ENCODE results near the gene SLC5A11. TPM values are rescaled to one million over a fixed set of nuclear protein-coding genes. Genes with fewer than 3 reads are reported as not detected.

SLC5A11 gene
- total RNA-seq, 1 experiment from 2014 or later, result 0.47 TPM

GRCh38 chr16:24954137-24954536 lies 108.4 kb downstream of the SLC5A11 start:
- Histone ChIP-seq H3K27me3 (ENCODE audit: insufficient read depth, low read length) (no peaks in the 10 kb centered on the region), H4K20me1 (ENCODE audit: insufficient read depth) (no peaks in the 10 kb centered on the region), H3K4me1 (ENCODE audit: control insufficient read depth in 1 of 2, insufficient read depth in 2 of 2, low read length in 2 of 2) (no peaks in the 10 kb centered on the region), H3K79me2 (ENCODE audit: insufficient read depth, low read length) (no peaks in the 10 kb centered on the region), H3K9me2 (ENCODE audit: insufficient read depth) (no peaks in the 10 kb centered on the region), H3K36me3 (ENCODE audit: control insufficient read depth in 1 of 2, insufficient read depth in 2 of 2, low read length in 2 of 2) (peaks cover 16 to 24% of the 10 kb centered on the region in 2 experiments; a peak in 3 of 4 replicates), H3K9me3 (ENCODE audit: control insufficient read depth in 1 of 2, insufficient read depth in 1 of 2, low read depth in 1 of 2, low read length in 2 of 2) (no peaks in the 10 kb centered on the region), H3K27ac (ENCODE audit: low read depth, low read length) (no peak overlapping the region), H3K4me2 (ENCODE audit: low read length) (no peak overlapping the region), H3K9ac (ENCODE audit: low read length) (no peak overlapping the region), H2AFZ (ENCODE audit: low read depth, low read length, poor library complexity, severe bottlenecking) (no peak overlapping the region), H3K4me3 (replicated peaks in 1 of 2; ENCODE audit: low read depth in 1 of 2, low read length in 2 of 2) (no peak overlapping the region)
- no peak for TF ChIP-seq ATF3 (IDR thresholded peaks at IDR 0.05)
- TF ChIP-seq POLR2A (IDR thresholded peaks at IDR 0.05; ENCODE audit: borderline replicate concordance, extremely low read depth, insufficient read depth, insufficient read length), result no peak
- no peak for TF ChIP-seq POLR2AphosphoS5 (IDR thresholded peaks at IDR 0.05; ENCODE audit: low read depth, low read length)
- no peak for TF ChIP-seq ZNF274 (IDR thresholded peaks at IDR 0.05; ENCODE audit: low read depth, low read length)
- no peak for TF ChIP-seq EZH2 (IDR thresholded peaks at IDR 0.05)
- no peak for TF ChIP-seq FOSL1 (IDR thresholded peaks at IDR 0.05; ENCODE audit: low read depth)
- TF ChIP-seq RAD21 (IDR thresholded peaks at IDR 0.05; ENCODE audit: low read depth), result no peak
- no peak for TF ChIP-seq YY1 (IDR thresholded peaks at IDR 0.05; ENCODE audit: extremely low read depth, insufficient replicate concordance, low read depth, low read length)
- no peak for TF ChIP-seq JUND (IDR thresholded peaks at IDR 0.05)
- BruUV-seq (replicated peaks), result no TSS peak
- POLR2A ChIA-PET, result no interaction called here
- intact Hi-C loops (cut with micrococcal nuclease), result no loop called here
- RAD21 ChIA-PET (ENCODE audit: low non-redundant PET in 1 of 2, low total read pairs in 2 of 2, uncharacterized antibody in 2 of 2, unreplicated experiment in 2 of 2), result no interaction called here
- DNase-seq (ENCODE audit: low read depth, low spot score), result no peak
- ATAC-seq, result no peak
- CTCF ChIA-PET, result interaction anchor here (1.6 kb wide), 1 partner anchor 48 kb away, joined by 3 read pairs; no protein-coding TSS in a partner anchor

DNA sequence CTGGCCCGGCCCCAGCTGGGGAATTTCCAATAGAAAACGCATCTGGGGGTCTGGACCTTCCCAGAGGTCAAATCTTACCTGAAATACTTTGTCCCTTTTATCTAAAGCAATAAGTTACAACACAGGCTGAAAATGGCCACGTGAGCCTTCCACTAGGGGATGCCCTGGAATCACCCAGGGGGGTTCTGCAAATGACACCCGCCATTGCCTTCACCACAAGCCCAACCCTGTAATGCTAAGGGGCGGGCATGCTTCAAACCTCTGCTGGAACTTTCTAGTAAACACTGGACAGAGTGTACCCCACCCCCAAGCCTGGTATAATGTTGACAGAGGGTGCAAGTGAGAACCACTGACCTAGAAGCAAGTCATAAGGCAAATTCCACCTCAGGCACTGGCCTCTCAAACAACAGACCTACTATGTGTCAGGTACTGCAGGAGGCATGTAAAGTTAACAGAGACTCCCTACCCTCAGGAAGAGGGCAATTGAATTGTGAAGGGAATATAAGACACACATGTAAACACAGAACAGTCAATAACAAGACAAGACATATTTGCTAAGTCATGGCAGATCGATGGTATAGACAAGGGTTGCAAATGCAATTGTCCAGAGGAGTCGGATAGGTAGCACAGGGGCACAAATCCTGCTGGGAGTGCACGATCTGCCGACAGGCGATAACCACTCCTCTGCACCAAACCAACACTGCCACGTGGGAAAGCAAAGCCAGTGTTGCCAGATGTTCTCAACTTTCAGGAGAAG lies 110.4 kb downstream of the SLC5A11 start:
- H3K4me2 ChIP-seq (ENCODE audit: low read length), result no peak overlapping the region
- ATAC-seq (no peak), DNase-seq (ENCODE audit: low read depth, low spot score) (no peak)
- no peak overlapping the region for H3K9ac ChIP-seq (ENCODE audit: low read length)
- no peaks in the 10 kb centered on the region for H4K20me1 ChIP-seq (ENCODE audit: insufficient read depth)
- no peaks in the 10 kb centered on the region for H3K27me3 ChIP-seq (ENCODE audit: insufficient read depth, low read length)
- no peak overlapping the region for H2AFZ ChIP-seq (ENCODE audit: low read depth, low read length, poor library complexity, severe bottlenecking)
- TF ChIP-seq MAX (IDR thresholded peaks at IDR 0.05), result no peak
- peak; percentile 14; the same call in 1 of the 2 replicates for TF ChIP-seq RAD21 (IDR thresholded peaks at IDR 0.05; ENCODE audit: low read depth)
- no peaks in the 10 kb centered on the region for H3K9me3 ChIP-seq (ENCODE audit: control insufficient read depth in 1 of 2, insufficient read depth in 1 of 2, low read depth in 1 of 2, low read length in 2 of 2)
- H3K27ac ChIP-seq (ENCODE audit: low read depth, low read length), result no peak overlapping the region
- no TSS peak for BruUV-seq (replicated peaks)
- POLR2A ChIA-PET, result no interaction called here
- no peaks in the 10 kb centered on the region for H3K4me1 ChIP-seq (ENCODE audit: control insufficient read depth in 1 of 2, insufficient read depth in 2 of 2, low read length in 2 of 2)
- intact Hi-C loops (cut with micrococcal nuclease), result no loop called here
- no peaks in the 10 kb centered on the region for H3K79me2 ChIP-seq (ENCODE audit: insufficient read depth, low read length)
- H3K9me2 ChIP-seq (ENCODE audit: insufficient read depth), result no peaks in the 10 kb centered on the region
- peaks cover 21 to 27% of the 10 kb centered on the region in 2 experiments; a peak in 3 of 4 replicates for H3K36me3 ChIP-seq (ENCODE audit: control insufficient read depth in 1 of 2, insufficient read depth in 2 of 2, low read length in 2 of 2)
- RAD21 ChIA-PET (ENCODE audit: low non-redundant PET in 1 of 2, low total read pairs in 2 of 2, uncharacterized antibody in 2 of 2, unreplicated experiment in 2 of 2), result no interaction called here
- no peak overlapping the region for H3K4me3 ChIP-seq (replicated peaks in 1 of 2; ENCODE audit: low read depth in 1 of 2, low read length in 2 of 2)
- CTCF ChIA-PET, result no interaction called here

Measured in HCT116 (cell line).